ENCODE data around the gene TENM3.
"Not testable (repeated sequence)": the region's sequence is repeated elsewhere in the genome, so short reads cannot be mapped to it uniquely, and the experiment has no call there.

The TENM3 gene

DNA sequence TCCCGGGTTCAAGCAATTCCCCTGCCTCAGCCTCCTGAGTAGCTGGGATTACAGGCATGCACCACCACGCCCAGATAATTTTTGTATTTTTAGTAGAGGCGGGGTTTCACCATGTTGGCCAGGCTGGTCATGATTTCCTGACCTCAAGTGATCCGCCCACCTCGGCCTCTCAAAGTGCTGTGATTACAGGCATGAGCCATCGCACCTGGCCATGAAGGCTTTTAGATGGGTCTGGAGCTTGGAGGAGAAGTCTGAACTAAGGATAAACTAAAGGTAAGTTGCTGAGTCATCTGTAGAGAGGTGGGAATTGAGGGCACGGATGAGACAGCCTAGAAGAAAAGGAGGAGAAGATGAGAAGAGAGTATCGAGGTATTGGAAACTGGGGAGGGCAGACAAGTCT, at the start of gene TENM3:
Gene TENM3 (plus strand): TSS at position 199 of the 400 bp plus-strand sequence. CDS start 80,619 bp downstream, outside the sequence.
- not testable (repeated sequence) for DNase-seq (ENCODE audit: low read depth)

DNA sequence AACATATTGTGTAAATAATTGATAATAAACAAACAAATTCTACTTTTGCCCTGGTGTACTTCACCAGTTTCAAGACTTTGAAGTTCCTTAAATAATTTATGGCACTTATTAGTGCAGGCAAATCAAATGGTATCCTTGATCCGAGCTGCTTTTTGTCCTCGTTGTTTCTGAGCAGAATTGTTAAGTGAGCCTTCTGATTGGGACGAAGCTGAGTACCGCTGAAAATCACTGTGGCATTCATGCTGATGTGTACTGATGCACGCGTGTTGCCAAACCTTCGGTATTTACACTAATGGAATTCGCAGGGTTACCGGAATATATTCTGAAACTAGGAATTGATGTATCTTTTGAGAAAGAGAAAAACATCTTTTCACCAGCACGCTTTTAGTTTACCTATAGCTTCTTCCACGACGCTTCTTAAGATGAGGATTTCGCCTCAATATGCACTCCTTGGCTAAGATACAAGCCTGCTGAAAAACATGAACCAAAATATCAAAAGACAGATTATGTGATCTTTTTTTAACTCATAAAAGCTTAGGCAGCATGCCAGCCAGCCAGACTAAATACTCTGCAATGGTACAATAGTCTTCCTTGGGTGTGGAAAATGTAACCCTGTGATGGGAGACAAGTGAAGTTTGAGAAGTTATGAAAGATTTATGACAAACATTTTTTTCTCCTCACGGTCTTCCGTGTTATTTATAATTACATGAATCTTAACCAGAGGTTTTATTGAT, 48.9 kb upstream of the TENM3 start:
- DNase-seq (ENCODE audit: low read depth), result no peak

DNA sequence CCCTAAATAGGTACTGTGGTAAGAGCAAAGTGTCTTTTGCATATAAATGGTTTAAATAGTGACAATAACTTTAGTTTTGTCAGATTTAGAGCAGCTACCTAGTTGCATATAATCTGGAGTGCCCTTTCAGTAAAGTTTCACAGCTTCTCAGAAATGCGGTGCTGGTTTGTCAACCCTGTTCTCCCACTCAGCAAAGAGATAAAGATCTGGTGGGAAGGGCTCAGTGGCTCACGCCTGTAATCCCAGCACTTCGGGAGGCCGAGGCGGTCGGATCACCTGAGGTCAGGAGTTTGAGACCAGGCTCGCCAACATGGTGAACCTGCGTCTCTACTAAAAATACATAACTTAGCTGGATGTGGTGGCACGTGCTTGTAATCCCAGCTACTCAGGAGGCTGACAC, 45.6 kb upstream of the TENM3 start:
- DNase-seq (ENCODE audit: low read depth), result no peak

DNA sequence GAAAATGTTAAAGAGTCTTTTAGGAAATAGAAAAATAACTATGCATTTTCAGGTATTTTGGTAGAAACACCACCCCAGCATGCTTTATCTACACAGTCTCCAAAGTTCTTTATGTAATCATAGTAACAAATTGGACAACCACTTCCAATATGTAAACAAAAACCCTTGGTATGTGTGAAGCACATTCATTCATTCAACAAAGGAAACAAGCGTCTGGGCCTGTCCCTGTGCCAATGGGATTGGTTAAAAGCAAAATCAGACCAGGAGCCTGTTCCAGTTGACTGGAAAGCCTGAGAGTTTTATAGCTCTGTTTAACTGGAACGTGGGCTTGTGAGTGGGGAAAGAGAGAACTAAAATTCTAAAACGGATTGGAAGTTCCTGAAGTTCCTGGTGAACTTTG, 41.3 kb upstream of the TENM3 start:
- no peak for DNase-seq (ENCODE audit: low read depth)

DNA sequence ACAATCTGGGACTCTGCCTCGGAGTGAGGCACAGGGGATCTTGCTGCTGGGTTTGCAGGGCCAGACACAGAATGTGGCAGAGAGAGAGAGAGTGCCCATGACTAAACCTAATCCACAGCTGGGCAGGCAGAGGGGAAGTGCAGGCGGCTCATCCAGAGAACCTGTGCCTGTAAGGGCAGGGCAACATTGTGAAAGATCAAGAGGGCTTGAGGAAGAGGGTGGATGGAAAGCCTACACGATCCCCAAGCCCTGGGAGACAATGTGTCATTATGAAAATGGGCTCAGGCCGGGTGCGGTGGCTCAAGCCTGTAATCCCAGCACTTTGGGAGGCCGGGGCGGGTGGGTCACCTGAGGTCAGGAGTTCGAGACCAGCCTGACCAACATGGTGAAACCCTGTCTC, 40.6 kb upstream of the TENM3 start:
- DNase-seq (ENCODE audit: low read depth), result no peak

DNA sequence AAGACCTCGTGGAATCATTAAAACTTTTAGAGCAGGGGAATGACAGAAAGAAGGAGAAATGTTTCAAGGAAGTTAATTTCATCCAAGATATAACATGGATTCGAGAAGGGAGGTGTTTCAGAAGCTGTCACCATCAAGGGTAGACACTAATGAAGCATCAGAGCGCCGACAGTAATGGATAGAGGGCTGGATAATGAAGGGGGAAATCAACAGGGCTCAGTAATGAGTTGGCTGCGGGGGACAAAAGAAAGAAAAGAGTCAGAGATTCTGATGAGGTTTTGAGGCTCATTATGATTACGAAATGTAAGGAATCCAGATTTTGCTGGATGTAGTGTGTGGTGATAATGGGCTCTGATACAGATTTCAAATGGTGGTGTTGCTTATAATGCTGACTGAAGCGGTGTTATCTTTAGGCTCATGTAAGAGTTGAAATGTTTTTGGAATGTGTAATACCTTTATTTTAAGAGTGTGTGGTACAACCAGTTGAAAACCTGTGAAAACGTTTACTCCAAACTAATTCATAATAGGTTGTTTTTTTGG, 39.3 kb upstream of the TENM3 start:
- DNase-seq (ENCODE audit: low read depth), result no peak

DNA sequence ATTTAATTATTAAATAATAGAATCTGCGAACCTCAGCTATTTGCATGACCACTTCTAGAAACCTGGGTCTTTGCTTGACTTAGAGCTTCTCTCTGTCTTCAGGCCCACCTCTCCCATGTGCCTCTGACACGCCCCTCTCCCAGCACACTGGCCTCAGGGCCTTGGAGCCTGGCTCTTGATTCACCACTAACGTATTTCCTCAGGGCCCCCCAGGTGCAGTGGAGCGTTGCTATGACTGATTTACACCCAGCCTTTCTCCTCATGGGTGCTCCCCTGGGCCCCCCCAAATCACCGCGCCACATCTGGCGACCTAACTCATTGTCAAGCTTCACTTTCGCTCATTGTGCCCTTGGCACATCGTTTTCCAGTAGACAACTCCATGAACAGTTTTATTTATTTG, 37.9 kb upstream of the TENM3 start:
- no peak for DNase-seq (ENCODE audit: low read depth)

DNA sequence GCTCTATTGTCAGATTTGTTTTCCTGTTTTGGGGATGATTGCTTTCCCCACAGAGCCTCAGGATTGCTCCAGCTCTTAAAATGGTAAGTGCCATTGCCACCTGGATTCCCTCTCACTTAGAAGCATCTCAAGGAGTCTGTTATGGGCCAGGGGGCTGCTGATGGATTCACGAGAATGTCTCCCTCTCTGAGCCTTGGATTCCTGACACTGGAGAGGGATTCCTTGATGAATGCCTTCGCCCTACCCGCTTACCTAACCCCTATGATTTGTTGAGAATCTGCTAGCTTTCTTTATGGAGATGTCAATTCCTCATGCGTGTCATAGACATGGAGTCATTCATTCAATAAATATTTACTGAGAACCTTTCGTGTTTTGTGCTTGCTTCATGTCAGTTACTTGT, 36.9 kb upstream of the TENM3 start:
- DNase-seq (ENCODE audit: low read depth), result no peak

DNA sequence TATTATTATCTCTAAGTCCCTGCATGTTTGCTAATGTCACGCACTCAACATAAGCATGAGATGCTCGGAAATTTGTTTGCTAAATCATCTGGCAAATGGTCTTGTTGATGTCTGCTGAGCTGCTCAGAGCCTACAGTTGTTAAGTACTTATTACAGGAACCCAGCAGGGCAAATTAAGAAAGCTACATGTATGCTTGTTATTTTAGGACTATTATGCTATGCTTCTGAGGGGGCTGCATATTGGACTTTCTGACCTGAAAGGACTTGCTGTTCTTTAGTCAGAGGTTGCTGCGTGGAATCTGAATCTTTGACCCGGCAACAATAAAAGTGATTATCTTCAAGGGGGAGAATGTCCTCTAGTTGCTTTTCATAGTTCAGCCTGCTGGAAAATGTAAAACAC, 36.3 kb upstream of the TENM3 start:
- no peak for DNase-seq (ENCODE audit: low read depth)

DNA sequence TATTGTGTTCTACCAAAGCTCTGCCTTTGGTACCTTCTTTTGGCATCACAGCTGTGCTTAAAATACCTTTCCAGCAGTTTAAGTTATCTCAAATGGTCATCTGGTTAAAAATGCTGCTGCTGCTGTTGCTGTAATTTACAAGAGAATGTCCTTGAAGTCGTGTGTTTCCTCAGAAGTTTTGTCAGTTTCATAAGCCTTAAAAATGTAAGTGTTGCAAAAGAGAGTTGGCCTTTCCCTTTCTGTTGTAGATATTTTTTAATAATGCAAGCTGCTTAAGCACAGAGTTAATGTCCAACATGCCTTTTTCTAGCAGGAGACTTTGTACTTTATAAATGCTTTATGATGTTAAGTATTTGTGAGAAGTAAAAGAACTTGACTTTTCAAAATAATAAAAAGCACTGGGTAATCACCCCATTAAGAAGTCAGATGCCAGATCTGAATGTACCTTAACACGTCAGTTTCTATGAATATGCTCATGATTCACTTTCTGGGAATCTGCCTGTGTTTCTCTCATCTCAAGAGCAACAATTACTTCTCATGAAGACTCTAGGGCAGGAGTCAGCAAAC, 35.3 kb upstream of the TENM3 start:
- no peak for DNase-seq (ENCODE audit: low read depth)

DNA sequence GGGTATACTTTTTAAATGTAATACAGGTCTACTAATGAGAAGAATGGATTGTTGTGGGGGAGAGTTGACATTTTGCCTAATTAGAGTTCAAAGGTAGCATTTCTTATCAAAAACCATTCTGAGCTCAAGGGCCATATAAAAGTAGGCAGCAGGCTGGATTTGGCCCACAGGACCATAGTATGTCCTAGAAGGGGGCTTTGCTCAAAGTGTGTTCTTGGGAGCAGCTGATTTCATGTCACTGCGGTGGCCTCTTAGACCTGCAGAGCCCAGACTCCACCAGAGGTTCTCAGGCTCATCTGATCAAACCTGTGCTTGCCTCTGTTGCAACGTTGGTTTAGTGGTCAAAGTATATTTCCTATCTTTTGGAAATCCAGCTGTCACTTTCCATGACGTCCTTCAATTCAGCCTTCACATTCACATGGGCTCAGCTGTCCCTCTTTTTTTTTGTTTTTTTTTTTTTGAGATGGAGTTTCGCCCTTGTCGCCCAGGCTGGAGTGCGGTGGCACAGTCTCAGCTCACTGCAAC, 34.6 kb upstream of the TENM3 start:
- DNase-seq (ENCODE audit: low read depth), result no peak

DNA sequence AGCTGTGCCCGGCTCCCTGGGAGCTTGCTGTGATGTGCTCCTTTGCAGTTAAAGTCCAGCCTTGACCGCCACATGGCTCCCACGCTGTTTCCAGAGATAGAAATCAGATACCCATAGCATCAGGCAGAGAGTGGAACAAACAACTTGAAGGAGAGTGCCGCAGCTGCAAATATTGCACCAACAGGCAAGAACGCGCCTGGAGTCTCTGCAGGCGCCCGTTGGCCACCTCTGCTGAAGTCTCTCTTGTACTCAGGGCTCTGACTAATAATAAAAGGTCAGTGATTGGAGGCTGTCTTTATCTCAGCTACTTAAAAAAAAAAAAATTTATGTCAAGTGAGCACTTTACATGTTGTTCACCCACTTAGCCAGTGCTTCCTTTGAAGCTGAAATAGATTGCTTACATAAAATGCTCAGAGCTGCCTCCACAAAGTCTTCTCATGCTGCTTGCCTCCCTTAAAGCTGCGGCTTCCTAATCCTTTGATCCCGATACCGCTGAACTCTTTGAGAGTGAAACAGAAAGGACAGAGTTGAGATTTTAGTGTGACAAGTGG, 30.9 kb upstream of the TENM3 start:
- DNase-seq (ENCODE audit: low read depth), result no peak

DNA sequence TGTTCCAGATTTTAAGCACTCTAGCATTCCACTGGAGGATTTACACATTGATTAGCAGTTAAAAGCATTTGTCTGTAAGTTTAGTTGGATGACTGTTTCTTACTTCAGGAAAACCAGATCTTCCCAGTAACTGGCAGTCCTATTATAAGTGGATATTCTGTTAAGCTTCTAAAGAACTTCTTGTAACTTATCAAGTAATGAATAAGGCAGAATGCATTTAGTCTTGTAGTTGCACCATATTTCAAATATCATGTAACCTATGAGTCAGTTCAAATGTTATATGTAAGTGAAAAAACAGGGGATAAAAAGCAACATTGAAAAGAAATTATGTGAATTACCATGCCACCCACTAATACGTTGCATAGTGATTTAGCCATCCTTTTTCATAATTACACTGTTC, 30.2 kb upstream of the TENM3 start:
- DNase-seq (ENCODE audit: low read depth), result no peak

DNA sequence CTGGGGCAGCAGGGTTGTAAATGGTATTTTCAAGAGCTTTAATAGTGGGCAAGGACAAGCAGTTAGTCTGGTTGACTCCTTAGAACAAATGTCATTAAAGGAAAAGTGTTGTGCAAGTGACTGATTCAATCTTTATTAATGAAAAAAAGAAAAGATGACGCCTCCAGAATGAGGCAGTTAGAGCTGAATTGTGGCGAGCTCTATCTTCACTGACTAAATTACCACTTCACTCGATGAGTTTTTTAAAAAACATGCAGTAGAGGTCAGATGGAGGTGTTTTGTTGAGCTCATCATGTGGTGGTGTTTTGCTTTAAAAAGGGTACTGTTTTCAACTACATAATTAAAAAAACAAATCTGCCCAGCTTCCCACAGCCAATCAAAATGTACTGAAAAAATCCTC, 28.1 kb upstream of the TENM3 start:
- DNase-seq (ENCODE audit: low read depth), result no peak

DNA sequence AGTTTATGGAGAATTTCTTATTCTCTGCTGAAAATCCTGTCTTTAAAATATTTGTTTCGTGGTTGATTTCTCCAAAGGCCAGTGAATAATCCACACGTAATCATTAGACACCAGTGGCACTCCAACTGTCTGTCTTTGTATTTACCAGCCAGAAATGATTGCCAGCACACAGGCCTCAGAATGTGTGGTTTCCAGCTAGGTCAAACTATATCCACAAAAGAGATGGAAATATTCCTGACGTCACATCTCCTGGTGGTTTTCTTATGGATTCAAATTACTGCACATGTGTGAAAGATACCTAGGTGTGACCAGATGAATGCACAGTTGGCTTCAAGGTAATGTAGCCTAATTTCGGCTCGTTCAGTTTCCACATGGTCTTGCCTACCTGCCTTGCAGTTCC, 27.2 kb upstream of the TENM3 start:
- no peak for DNase-seq (ENCODE audit: low read depth)

DNA sequence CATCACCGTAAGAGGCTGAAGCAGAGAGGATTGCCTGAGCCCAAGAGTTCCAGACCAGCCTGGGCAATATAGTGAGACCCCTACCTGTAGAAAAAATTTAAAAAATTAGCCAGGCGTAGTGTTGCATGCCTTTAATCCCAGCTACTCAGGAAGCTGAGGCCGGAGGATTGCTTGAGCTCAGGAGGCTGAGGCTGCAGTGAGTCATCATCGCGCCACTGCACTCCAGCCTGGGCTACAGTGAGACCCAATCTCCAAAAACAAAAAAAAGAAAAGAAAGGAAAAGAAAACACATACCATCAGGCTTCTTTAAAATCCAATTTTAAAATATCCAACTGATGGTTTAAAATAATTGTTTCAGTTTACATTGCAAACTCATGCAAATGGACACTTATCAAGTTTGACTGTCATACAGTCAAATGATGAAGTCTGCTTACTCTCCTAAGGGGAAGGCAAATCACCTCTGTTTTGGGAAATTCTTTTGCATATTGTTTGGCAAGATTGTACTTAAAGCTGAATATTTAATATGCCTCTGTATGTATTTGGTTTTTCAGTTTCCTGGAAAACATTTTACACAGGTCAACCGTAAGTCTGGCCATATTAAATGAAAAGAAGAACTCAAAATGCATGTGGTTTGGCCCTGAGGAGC, 23.7 kb upstream of the TENM3 start:
- DNase-seq (ENCODE audit: low read depth), result no peak

DNA sequence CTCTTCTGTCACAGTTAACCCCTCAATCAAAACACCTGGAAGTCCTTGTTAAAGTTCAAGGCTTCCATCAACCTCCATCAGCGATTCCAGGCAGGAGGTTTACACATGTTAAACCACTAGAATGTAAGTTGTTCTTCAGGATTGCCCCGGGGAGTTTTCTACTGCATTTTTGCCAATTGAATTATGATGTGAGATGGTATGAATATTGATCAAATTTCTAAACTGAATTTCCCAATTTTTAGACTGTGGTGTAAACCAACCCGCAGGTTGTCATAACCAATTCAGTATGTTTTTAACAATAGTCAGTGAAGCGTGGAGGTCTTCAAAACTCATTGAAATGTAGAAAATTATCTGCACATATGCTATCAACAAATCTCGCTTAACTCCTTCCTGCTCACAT, 21.2 kb upstream of the TENM3 start:
- no peak for DNase-seq (ENCODE audit: low read depth)

DNA sequence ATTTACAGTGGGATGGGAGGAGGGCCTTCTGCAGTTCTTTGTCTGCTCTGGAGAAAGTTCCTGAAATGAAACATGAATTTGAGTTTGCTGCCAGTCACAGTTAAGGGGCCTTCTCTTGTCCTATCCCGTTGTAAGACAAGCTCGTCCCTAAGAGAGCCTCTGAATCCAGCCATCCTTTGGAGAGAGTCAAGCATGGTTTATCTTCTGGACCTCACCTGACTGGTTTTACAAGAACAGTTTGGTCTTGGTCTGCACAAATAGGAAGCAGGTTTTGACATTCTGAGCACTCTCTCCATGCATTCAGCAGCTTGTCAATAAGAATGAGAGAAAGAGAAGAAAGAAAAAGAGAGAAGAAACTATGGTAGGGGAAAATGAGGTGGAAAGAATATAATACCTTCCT, 20.4 kb upstream of the TENM3 start:
- DNase-seq (ENCODE audit: low read depth), result no peak

DNA sequence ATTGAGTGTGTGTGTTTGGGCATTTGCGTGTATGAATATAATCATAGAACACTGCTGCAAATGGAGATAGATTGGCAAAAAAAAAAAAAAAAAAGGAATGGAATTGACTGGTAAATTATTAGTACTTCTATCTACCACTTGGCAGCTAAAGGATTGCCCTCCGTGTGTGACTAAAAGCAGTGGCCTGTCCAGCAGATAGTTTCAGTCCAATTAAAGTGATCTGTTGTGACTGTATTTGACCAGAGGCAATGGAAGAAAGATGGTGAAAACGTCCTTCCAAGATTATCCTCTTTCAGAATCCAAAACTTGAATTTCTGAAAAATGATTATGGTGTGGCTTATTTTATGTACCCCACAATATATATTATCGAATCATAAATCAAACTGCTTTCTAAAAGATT, 19.5 kb upstream of the TENM3 start:
- DNase-seq (ENCODE audit: low read depth), result no peak

DNA sequence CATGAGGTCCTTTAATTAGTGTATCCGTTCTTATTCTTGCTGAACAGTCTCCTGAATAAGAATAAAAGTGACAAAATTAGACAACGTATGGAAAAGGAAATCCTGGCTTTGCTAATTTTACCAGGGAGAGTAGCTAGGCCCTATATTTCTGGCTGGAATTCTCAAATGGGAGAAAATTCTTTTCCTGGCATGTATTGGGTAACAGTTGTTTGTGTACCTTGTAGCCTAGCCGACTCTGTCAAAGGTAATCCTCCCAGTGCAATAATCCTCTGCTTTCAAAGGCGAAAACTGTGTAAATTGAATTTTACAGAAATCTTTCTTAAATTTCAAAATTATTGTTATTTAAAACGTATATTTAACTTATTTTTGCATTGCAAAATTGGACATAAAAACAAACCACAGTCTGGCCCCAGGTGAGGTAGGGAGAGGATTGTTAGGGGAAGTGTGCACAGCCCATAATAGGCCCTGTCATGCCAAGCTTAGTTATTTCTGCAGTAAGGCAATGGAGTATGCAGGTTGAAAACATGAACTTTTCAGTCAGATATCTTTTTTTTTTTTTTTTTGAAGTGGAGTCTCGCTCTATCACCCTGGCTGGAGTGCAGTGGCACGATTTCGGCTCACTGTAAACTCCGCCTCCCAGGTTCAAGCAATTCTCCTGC, 18.9 kb upstream of the TENM3 start:
- DNase-seq (ENCODE audit: low read depth), result no peak

DNA sequence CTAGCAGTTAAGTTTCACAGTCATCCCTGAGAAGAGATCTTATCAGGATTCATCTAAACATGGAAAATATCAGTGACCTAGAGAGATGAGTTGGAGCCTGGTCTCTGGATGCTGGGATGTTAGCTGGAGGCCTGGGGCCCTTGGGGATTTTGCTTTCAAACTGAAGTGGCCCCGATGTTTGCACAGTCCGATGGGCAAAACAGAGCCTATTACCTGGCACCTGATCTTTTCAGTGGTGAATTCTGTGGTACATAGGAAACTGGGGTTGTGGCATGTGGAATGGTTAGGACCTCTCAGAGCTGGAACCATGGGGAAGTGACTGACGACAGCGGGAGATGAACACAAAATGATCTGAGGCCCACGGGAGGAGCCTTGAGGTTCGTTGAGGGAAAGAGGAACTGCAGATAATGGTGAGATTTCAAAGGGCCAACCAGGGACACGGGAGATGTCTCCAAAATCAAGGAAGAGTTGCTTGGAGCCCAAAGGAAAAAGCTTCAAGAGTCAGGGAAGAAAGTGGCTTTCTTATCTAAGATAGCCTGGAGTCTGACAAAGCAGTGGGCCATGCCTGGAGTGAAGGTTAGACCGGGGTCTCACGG, 17.8 kb upstream of the TENM3 start:
- no peak for DNase-seq (ENCODE audit: low read depth)

DNA sequence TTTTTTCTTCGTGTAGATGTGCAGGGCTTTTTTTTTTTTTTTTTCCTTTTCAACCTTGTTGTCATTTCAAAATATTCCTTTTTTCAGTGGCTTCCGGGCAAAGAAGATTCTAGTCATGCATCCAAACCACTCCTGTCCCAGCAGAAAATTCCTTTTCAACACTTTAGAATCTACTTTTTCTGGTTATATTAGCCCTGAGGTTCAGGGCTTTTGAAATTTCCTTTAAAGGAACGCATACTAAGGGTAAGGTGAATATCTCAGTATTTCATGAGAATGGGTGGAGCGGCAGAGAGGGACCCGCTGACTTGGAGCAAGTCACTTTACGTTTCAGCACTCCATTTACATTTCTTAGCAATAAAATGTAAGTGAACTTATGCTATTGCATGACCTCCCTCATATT, 15.6 kb upstream of the TENM3 start:
- no peak for DNase-seq (ENCODE audit: low read depth)
